ENCODE measurements around the gene EIF4E1B.

EIF4E1B gene

DNA sequence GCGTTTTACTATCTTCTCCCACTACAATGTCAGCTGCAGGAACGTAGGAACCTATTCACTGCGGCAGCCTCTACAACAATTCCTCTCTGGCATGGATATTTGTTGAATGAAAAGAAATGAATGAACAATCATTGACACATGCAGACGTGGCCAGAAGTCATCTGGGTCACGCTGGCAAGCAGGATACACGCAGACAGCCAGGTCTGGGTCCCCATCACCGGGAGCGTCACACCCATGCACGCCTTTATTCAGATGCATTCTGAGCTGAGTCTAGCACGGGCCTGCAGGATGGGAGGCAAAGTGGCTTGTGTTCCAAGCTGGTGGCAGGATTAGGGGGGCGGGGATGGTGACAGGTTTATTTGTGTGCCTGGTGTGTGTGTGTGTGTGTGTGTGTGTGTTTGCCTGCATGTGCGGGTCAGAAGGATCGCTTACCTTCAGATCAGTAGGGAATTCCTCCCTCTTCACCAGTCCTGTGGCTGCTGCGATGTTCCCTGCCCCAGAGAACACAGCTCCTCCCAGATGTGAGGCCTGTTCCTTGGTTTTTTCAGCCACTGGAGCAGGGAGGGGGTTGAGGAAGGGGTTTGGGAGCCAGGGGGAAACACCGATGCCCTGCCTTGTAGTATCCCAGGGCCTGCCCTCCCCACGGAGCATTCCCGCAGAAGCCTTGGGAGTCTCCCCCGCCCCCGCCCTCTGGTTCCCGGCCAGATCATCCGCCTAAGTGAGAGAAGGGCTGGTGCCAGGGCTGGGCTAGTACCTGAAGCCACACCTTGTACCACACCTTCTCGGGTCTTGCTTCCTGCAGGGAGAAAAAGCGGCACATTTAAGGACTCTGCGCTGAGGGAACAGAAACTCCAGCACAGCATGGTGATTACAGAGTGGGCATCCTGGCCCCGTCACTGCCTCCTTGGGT lies 4.3 kb upstream of the EIF4E1B start:
- DNase-seq (ENCODE audit: low read depth), result no peak
- TF ChIP-seq, protein P1, sequence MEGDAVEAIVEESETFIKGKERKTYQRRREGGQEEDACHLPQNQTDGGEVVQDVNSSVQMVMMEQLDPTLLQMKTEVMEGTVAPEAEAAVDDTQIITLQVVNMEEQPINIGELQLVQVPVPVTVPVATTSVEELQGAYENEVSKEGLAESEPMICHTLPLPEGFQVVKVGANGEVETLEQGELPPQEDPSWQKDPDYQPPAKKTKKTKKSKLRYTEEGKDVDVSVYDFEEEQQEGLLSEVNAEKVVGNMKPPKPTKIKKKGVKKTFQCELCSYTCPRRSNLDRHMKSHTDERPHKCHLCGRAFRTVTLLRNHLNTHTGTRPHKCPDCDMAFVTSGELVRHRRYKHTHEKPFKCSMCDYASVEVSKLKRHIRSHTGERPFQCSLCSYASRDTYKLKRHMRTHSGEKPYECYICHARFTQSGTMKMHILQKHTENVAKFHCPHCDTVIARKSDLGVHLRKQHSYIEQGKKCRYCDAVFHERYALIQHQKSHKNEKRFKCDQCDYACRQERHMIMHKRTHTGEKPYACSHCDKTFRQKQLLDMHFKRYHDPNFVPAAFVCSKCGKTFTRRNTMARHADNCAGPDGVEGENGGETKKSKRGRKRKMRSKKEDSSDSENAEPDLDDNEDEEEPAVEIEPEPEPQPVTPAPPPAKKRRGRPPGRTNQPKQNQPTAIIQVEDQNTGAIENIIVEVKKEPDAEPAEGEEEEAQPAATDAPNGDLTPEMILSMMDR (IDR thresholded peaks at IDR 0.05; ENCODE audit: insufficient read depth, low read depth, low read length, missing control alignments), result no peak
- H3K4me3 ChIP-seq (ENCODE audit: low read depth, low read length), result no peak overlapping the region

DNA sequence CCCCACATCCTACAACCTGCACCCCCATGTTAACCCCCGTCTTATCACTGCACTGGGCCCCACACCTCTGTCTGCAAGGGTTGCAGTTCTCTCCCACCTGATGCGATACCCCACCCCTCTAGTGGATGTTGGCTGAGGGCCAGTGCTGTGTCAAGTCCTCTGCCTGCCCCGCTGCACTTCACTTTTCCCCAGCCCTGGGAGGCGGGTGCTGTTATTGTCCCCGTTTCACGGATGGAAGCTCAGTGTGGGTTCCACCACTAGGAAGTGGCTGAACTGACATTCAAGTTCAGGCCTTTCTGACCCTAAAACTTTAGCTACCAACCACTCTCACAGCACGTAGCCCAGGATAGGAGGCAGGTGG lies 3.6 kb upstream of the EIF4E1B start:
- DNase-seq (ENCODE audit: low read depth), result no peak
- TF ChIP-seq, protein P1 (IDR thresholded peaks at IDR 0.05; ENCODE audit: insufficient read depth, low read depth, low read length, missing control alignments), result no peak
- H3K4me3 ChIP-seq (ENCODE audit: low read depth, low read length), result no peak overlapping the region

DNA sequence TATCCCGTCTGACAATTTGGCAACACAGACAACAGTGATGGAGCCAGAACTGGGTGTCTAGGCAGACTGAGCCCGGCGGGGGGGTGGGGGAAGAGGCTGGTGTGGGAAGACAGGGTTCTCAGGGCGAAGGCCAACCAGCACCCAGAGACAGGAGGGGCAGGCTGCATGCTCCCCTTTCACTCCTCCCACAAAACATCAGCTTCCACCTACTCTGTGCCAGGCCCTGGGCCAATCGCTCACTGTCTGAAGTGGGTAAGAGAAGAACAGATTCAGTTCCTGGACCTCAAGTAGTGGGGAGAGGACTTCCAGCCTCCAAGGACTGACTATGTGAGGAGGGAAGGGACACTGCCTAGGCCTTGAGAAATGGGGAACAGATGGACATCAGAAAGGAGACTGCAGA lies 2.9 kb upstream of the EIF4E1B start:
- no peak overlapping the region for H3K4me3 ChIP-seq (ENCODE audit: low read depth, low read length)
- no peak for DNase-seq (ENCODE audit: low read depth)
- TF ChIP-seq, protein P1 (IDR thresholded peaks at IDR 0.05; ENCODE audit: insufficient read depth, low read depth, low read length, missing control alignments), result no peak

DNA sequence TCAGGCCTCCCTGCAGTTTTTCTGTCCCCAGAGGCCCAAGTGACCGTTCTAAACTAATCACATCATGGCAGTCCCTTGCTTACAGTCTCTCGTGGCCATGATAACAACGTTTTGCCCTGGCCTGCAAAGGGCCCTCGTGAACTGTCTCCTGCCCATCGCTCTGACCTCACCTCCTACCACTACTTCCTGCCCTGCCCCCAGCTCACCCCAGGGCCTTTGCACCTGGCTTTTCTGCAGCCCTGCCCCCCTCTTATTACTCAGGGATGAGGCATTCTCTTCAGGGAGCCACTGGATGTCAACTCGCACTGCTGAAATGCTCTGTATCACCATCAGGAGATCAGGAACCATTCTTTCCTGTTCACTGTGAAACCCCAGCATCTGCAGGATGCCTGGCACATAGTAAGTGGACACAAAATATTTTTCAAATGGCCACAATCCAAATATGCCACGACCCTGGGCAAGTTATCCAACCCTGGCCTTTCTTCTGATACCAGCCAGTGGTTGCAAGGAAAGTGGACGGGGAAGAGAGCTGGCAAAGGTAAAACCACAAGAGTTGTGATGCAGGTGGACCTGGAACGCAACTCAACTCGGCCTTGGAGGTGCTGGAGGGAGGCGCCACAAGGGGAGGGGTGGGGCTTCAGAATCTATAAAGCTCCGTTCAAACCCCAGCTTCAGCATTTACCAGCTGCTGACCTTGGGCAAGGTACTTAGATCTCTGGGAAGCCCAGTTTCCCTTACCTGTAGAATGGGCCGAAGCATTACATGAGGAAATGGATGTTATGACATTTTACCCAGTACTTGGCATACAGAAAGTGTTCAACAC lies 1.9 kb upstream of the EIF4E1B start:
- TF ChIP-seq, protein P1 (IDR thresholded peaks at IDR 0.05; ENCODE audit: insufficient read depth, low read depth, low read length, missing control alignments), result no peak
- no peak overlapping the region for H3K4me3 ChIP-seq (ENCODE audit: low read depth, low read length)
- no peak for DNase-seq (ENCODE audit: low read depth)

DNA sequence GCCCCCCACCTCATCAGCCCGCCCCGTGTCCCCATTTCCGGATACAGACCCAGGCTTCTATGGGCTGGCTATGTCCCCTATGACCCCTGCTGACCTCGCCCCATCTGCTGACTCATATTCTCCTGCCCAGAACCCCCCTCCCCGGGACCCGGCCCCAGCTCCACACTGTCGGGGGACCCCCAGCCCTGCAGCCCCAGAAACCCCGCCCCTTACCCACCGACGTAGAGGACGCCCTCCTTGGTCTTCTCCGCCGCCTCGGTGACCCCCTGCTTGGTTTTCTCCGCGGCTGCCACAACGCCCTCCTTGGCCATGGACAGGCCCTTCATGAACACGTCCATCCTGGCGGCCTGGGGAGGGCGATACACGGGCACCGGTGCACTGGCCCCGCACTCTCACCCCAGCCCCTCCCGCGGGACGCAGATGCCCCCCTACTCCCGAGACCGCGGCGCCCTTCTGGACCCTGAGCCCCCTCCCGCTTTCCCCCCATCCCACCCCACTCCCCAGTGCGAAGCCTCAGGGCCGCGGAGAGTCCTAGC lies 1.1 kb upstream of the EIF4E1B start:
- TF ChIP-seq, protein P1 (IDR thresholded peaks at IDR 0.05; ENCODE audit: insufficient read depth, low read depth, low read length, missing control alignments), result no peak
- H3K4me3 ChIP-seq (ENCODE audit: low read depth, low read length), result no peak overlapping the region
- no peak for DNase-seq (ENCODE audit: low read depth)

DNA sequence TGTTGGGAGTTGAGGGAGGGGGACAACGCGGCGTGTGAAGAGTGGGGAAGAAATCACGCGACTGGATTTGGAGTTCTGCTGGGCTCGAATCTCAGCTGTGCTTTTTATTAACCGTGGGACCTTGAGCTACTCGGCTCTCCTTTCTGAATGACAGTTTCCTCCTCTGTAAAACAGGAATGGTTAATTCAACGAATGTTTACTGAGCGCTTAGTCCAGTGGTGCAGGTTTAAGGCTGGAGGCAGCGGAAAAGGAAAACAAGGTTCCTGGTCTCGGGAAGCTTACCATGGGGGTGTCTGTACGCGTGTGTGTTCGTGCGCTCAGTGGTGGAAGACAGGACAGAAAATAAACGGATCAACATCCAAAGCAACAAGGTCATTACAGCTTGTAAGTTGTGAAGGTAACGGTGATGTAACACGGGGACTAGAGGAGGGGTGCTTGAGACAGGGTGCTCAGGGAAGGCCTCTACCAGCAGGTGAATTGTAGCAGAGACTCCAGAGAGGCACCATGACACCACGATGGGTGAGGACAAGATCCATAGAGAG lies 277 bp downstream of the EIF4E1B start:
- H3K4me3 ChIP-seq (ENCODE audit: low read depth, low read length), result no peak overlapping the region
- no peak for DNase-seq (ENCODE audit: low read depth)
- TF ChIP-seq, protein P1 (IDR thresholded peaks at IDR 0.05; ENCODE audit: insufficient read depth, low read depth, low read length, missing control alignments), result no peak

Data from GM12865 (cell line).